HG02852 (cell line): Measurements from ENCODE around the gene CECR2.
"Not testable (repeated sequence)": the region's sequence is repeated elsewhere in the genome, so short reads cannot be mapped to it uniquely, and the experiment has no call there.

Source experiments
- ATAC-seq: cut with Tn5 transposase; IDR thresholded peaks from one replicate; pipeline ENCODE4 v1.9.1; 2021; ENCODE audit warnings: mild to moderate bottlenecking, moderate library complexity; ENCODE audit not compliant: unreplicated experiment

Gene CECR2

DNA sequence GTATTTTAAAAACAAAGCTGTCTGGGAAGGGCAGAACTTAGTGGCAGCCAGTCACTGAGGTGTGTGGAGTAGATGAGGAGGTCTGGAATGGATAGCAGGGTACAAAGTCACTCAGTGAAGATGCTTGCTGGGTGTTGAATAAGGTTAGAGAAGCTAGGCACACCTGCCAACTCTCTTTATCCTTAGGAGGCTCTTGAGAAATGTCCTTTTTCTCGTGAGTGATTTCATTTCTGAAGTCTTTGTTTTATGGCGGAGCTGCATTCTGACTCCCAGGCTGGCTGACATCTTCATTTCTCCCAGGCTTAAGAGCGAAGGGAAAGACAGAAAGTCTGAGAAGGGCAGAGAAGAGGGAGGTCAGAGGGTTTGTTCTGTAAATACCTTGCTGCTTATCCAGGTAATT, 31.0 kb downstream of the CECR2 start:
- ATAC-seq: no peak

DNA sequence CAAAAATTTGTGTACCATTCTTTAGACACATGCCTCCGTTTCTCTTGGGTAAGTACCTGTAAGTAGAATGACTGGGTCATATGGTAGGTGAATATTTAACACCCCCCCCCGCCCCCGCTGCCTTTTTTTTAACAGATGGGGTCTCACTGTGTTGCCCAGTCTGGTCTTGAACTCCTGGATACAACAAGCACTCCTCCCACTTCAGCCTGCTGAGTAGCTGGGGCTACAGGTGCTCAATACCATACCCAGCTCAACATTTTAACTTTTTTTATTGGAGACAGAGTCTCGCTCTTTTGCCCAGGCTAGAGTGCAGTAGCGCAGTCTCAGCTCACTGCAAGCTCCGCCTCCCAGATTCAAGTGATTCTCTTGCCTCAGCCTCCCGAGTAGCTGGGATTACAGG, 32.5 kb downstream of the CECR2 start:
- no peak for ATAC-seq

DNA sequence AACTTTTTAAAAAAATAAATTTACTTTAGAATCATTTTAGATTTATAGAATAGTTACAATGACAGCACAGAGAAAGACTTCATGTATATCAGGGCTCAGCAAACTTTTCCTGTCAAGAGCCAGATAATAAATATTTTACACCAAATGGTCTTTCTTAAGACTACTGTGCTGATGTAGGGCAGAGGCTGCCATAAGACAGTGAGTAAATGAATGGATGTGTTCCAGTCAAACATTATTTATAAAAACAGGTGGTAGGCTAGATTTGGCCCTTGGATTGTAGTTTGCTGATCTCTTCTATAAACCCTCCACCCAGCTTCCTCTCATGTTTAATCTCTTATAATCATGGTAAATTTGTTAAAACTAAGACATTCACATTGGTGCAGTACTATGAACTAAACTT, 33.0 kb downstream of the CECR2 start:
- no peak for ATAC-seq

DNA sequence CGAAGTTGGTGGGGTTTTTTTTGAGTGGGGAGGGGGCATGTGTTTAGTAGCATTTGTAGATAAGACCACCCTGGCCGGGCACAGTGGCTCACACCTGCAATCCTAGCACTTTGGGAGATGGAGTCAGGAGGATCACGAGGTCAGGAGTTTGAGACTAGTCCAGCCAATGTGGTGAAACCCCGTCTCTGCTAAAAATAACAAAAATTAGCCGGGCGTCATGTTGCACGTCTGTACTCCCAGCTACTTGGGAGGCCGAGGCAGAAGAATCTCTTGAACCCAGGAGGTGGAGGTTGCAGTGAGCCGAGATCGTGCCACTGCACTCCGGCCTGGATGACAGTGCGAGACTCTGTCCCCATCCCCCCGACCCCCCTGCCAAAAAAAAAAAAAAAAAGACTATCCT, 34.6 kb downstream of the CECR2 start:
- ATAC-seq: no peak

DNA sequence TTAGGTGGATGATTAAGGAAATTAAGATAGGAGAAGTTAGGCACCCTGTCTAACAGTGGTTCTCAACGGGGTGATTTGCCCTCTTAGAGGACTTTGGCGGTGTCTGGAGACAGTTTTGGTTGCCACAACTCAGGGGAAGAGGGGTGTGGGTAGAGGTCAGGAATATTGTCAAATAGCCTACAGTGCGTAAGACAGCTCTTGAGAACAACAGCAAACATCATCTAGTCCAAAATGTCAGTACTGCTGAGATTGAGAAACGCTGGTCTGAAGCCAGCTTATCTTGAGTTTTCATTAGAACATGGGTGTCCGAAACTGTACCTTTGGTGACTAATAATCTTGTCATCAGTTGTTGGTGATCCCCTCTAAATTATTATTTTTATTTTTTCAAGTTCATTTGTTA, 38.4 kb downstream of the CECR2 start:
- ATAC-seq: no peak

DNA sequence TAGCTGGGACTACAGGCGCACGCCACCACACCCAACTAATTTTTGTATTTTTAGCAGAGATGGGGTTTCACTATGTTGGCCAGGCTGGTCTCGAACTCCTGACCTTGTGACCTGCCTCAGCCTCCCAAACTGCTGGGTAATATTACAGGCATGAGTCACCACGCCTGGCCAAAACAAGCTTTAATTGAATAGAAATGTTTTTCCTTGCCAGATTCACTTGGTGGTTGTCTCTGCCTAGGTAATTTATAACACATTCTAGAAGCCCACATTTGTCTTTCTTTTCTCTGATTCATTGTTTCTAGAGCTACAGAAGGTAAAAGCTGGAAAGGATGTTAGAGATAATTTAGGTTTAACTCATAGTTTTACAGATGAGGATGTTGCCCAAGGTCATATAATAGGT, 41.3 kb downstream of the CECR2 start:
- no peak for ATAC-seq

DNA sequence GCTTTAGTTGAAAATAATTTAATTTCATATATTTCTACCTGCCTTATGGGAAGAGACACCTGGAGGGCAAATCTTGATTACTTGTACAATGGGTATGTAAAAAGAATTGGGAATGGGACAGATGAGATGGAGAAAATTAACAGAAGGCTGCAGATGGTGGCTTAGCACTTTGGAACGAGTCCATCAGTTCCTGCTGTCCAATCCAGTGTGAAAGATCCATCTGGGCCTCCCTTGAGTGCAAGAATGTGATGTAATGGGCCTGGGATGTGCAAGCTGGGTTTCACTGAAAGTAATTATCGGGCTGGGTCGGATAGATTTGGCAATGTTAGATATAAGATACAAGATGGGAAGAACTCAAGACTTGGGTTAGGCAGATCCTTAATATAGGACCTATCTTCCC, 42.0 kb downstream of the CECR2 start:
- no peak for ATAC-seq

DNA sequence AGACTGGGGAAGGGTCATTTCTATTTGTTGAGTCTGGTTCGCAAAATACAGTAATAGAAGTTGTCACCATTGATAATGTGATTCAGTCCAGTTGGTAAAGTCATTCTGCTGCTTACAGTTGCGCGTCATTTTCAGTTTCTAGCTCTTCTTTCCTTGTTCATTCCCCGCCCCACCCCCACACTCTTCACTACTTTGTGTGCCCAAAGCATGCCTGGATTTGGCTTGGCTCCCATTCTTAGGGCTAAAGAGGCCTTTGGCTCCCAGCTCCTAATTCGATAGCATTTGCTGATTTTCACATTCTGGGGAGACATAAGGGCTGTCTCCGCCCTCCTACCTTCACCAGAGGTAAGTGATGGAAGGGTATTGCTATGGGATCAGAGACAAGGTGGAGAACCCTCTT, 43.0 kb downstream of the CECR2 start:
- ATAC-seq: no peak

DNA sequence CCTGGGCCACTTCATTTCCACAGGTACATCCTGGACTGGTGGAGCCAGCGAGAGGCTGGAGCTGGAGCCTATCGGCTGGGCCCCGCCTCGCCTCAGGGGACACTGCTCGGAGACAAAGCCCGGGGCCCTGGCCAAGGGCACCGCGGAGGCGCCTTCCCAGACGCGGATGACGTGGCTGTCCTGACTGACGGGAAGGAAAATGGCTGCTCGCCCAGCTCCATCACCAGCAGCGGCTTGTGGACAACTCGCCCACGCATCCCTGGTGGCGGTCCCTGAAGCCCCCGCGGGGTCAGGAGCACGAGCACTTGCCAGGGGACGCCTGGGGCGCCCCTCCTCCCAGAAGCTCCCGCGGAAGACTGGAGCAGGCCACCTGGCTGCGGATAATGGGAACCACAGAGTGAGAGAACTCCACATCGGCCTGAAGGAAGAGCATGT, 49.6 kb downstream of the CECR2 start:
- no peak for ATAC-seq

DNA sequence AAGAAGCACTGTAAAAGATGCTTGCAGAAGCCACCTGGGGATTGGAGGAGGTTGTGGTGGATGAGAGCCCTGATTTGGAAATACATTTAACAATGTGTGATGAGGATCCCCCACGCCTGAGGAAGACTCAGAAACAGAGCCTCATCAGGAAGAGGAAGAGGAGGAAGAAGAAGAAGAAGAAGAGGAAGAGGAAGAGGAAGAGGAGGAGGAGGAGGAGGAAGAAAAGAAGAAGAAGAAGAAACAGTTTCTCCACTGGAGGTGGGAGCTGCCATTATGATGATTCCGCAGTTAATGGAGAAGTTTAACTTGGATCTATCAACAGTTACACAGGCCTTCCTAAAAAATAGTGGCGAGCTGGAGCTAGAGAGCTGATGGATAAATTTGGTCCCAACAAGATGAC, 50.1 kb downstream of the CECR2 start:
- ATAC-seq: no peak

DNA sequence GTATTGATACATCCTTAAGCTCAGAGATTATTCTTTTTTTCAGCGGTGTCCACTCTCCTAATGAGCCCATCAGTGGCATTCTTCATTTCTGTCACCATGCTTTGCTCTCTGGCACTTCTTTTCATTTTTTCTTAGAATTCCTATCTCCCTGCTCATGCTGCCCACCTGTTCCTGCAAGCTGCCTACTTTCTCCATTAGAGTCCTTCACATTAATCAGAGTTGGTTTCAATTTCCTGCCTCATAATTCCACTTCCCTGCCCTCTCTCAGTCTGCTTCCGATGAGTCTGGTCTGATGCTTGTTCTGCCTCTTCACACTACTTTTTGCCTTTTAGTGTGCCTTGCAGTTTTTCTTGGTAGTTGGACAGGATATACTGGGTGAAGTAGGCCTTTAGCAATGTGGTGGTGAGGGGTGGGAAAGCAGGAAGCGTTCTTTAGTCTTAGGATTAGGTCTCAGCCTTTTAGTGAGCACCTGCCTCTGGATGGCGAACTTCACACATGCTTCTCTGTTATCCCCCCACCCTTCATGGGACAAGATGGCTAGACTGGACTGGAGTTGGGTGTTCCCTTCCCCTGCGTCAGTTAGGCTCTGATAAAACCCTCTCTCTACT, 53.6 kb downstream of the CECR2 start:
- ATAC-seq: no peak

DNA sequence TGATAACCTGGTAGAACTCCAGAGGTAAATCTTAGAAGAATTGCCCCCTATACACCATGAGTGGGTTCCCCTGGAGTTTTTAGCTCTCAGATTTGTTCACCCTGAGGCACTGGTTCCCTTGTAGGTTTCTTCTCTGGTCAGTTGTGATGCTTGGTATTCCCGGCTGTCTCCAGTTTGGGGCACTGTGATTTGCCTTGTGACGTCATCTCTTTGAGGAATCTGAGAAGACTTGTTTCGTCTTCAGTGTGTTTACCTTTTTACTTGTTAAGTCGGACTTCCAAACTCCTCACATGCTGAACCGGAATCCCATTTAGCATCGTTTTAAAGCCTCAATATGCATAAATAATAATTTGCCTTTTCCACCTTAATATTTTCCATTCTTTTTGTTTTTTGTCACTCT, 54.4 kb downstream of the CECR2 start:
- no peak for ATAC-seq

DNA sequence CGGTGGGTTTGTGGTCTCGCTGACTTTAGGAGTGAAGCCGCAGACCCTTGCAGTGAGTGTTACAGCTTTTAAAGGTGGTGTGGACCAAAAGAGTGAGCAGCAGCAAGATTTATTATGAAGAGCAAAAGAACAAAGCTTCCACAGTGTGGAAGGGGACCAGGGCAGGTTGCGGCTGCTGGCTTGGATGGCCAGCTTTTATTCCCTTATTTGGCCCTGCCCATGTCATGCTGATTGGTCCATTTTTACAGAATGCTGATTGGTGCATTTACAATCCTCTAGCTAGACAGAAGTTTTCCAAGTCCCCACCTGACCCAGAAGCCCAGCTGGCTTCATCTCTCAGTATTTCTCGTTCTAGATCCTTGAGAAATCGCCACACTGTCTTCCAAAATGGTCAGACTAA, 58.3 kb downstream of the CECR2 start:
- not testable (repeated sequence) for ATAC-seq

DNA sequence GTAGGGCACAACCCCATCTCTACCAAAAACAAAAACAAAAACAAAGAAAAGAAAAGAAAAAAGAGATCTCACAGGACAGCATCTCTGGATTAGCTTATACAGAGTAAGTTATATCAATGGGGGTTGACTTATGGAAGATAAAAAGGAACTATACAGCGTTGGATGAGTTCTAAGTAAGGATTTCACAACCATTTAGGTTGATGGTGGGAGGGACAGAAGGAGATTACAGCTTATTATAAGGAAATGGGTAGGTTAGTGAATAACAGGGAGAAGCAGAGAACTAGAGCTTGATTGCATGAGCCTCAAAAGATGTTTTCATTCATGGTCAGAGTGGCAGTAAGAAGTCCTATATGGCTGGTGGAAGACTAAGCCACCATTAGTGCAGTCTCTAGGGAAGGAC, 60.3 kb downstream of the CECR2 start:
- no peak for ATAC-seq

DNA sequence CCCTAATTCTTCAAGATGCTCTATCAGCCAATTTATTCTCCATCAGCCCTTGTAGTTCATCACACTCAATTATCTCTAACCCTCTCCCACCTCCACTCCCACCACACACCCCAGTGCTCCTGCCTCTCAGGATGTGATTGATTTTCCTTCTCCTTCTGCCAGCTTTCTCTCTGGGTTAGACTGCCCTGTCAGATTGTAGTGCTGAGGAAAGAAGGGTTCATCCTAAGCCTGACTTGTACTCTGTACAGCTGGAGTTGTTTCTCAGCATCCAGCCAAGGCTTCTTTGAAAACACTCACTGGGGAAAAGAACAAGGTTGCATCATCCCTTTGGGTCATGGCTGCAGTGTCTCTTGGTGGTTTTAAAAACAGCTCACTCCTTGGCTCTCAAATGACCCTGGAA, 61.2 kb downstream of the CECR2 start:
- ATAC-seq: no peak

DNA sequence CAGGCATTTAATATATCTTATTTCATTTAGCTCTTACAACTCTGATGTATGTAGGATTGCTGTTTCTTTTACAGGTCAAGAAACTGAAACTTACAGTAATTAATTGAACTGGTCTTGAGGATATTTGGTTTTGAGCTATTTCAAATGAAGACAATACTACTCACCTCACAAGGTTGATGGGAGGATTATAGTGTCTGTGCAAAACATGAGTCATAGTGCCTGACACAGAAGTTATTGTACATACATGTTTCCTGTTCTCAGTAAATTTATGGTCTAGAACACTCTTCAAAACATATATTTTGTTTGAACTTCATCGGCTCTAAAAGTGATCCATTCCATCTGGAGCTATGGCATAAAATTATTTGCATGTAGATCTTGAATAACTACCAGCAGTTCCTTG, 61.9 kb downstream of the CECR2 start:
- no peak for ATAC-seq

DNA sequence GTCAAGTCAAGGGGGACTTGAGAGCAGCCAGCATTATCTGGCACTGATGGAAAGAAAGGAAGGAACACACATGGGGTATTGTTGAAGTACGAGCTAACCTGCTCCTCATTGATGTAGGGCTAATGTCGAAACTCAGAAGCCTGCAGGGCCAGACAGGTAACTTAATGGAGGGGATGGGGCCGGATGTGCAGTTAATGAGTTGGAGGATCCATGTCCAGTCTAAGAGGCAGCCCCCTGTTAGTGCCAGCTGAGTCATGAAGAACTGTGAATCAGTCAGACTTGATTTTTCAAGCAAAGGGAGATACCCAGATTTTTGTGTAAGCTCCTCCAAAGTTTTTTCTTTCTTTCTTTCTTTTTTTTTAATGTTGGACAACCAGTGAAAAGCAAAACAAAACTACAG, 65.6 kb downstream of the CECR2 start:
- no peak for ATAC-seq

DNA sequence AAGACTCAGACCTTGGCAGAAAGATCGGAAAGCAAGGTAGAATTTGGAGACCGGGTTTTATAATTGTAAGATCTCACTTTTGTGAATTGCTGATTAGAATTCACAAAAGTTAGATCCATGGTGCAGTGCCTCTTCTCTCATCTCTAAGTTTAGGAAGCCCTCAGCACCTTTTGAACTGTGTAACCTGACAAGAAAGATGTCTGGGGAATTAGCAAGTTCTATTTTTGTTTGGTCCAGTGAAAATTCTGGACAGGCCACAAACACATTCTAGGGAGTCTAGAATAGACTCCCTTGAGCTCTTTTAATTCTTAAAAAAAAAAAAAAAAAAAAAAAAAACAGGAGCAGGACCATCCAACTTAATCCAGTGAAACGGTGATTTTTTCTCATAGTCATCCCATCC, 66.1 kb downstream of the CECR2 start:
- no peak for ATAC-seq

DNA sequence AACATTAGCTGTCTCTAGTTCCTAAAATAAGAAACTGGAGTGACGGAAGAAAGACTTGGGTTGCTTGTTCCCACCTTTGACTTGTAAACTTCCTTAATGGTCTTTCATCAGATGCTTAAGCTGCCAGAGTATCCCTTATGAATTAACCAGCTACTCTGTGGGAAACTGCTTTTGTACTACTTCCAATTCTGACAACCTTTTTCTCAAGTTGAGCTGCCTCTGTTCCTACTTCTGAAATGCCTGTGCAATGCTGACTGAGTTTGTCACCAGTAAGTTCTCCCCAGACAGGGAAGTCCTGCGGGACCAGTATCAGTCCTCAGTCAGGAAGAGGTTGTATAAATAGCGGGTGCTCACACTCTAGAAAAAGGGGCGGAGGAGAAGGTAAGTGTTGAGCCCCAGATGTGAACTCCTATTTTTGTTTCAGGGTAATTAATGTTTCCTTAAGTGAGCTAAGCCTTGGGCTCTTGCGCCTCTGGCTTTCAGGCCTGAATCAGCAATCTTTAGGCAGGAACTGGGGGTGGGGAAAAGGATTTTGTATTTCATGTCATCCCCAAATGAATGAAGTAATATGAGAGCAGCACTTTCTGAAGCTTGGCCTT, 67.2 kb downstream of the CECR2 start:
- ATAC-seq: no peak

DNA sequence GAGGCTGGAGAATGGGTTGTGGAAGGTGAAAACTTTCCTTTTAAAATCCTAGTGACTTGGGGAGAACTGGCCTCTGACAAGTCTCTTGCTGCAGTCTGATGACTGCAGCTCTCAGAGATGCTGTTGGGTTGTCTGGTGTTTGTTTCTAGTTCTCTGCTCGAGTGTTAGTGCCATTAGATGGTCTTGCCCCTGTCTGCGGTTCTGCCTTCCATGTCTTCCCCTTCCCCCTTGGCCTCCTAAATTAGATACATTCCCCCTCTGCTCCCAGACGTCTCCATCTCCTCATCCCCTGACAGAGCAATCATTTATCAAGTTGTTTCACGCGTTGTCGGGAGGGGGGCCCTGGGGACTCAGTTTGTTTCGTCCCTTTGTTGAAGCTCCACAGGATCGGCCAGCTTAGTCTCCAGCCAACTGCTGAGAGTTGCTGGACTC, 67.7 kb downstream of the CECR2 start:
- ATAC-seq: no peak

DNA sequence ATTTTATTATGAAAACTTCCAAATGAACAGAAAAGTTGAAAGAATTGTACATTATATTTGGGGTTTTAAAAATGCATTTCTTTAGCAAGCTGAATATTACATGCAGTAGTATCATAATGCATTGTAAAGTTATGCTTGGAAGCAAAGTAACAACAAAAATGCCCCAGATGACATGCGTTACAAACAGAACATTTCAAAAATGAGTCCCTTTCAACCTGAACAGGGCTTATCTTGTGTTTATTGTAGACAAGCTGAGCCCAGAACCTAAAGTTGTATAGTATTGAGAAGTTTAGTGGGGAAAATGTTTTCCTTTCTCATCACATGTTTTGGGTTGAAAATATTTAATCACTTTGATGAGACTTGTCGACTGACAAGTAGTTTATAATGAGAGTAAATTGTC, 68.8 kb downstream of the CECR2 start:
- no peak for ATAC-seq

DNA sequence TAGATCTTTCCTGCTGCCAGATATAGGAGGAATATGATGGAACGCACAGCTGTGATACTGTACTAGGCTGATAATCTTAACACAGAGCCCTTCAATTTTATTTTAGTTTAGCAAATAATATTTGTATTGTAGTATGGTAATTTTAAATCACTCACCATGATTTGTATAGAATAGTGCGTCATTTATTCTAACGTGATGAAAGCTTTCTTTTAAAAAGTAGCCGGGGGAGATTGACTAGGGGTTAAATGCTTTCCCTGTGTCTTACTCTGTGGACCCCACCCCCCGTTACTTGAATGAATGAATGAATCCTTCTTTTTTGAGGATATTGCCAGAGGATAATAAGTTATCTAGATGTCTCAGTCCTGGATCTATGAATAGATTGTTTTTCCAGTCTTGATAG, 72.1 kb downstream of the CECR2 start:
- ATAC-seq: no peak
